SK-N-SH (cell line): ENCODE measurements around the gene AJM1. TPM values are rescaled to one million over a fixed set of nuclear protein-coding genes. Genes with fewer than 3 reads are reported as not detected.

Experiments used
- CTCF ChIA-PET: fragments of 300-600, 350-600 bp; formaldehyde crosslinking; extraction: SDS; loops from one replicate; lab custom pipeline; 2021; lab: Yijun Ruan, JAX
- POLR2A ChIA-PET: fragments of 350-600 bp; sonication (Branson Sonifier 250); formaldehyde crosslinking; extraction: SDS; loops from one replicate; lab custom pipeline; 2020; ENCODE audit warnings: antibody characterized with exemption, inconsistent platforms; lab: Yijun Ruan, JAX
- DNase-seq: peaks from one replicate; pipeline ENCODE4 v3.0.0; 2012
- H2AFZ ChIP-seq: fragments of 200-600 bp; sonication (generic); 2 replicates; pipeline ENCODE4 v1.8.1; 2016; ENCODE audit warnings: antibody characterized with exemption, mild to moderate bottlenecking, low read depth
- H3F3A ChIP-seq: fragments of 200-600 bp; sonication (generic); replicated peaks from 2 replicates; pipeline ENCODE3; 2016; ENCODE audit warnings: antibody characterized with exemption, mild to moderate bottlenecking; ENCODE audit not compliant: insufficient read depth
- H3K27ac ChIP-seq, 2 experiments: fragments of 200-500 bp in 1 of 2; fragments of 200-600 bp in 1 of 2; sonication (Bioruptor generic) in 1 of 2; sonication (generic), shearing (Covaris generic) in 1 of 2; 2 replicates each; pipeline versions ENCODE4 v1.5.1 to v1.6.1; 2014 to 2016; ENCODE audit warnings: low read depth in 2 of 2, inconsistent platforms in 1 of 2, low read length in 1 of 2, mild to moderate bottlenecking in 1 of 2, mixed read lengths in 1 of 2
- H3K27me3 ChIP-seq: fragments of 200-600 bp; sonication (generic), shearing (Covaris generic); 2 replicates; pipeline ENCODE4 v1.6.1; 2016; ENCODE audit warnings: mixed run types; ENCODE audit not compliant: insufficient read depth
- H3K36me3 ChIP-seq, 2 experiments: fragments of 200-500 bp in 1 of 2; fragments of 200-600 bp in 1 of 2; sonication (Bioruptor generic) in 1 of 2; sonication (generic) in 1 of 2; replicated peaks in 1 of 2; 2 replicates each; pipeline versions ENCODE3 to v1.5.1; 2014 to 2016; ENCODE audit warnings: low read length in 1 of 2, mild to moderate bottlenecking in 1 of 2; ENCODE audit not compliant: insufficient read depth in 2 of 2, control insufficient read depth in 1 of 2
- H3K4me1 ChIP-seq, 2 experiments: fragments of 200-500 bp in 1 of 2; fragments of 200-600 bp in 1 of 2; sonication (Bioruptor generic) in 1 of 2; sonication (generic), shearing (Covaris generic) in 1 of 2; 2 replicates each; pipeline versions ENCODE4 v1.5.1 to v1.6.1; 2014 to 2016; ENCODE audit warnings: low read depth in 1 of 2, low read length in 1 of 2, mixed run types in 1 of 2; ENCODE audit not compliant: insufficient read depth in 2 of 2, control insufficient read depth in 1 of 2
- H3K4me2 ChIP-seq: fragments of 200-600 bp; sonication (generic), shearing (Covaris generic); 2 replicates; pipeline ENCODE4 v1.6.1; 2017; ENCODE audit warnings: mixed run types
- H3K4me3 ChIP-seq, 2 experiments: fragments of 200-500 bp in 1 of 2; fragments of 200-600 bp in 1 of 2; sonication (Bioruptor generic) in 1 of 2; sonication (generic), shearing (Covaris generic) in 1 of 2; 2 replicates each; pipeline versions ENCODE4 v1.5.1 to v1.8.1; 2014 to 2016; ENCODE audit warnings: low read depth in 2 of 2, inconsistent platforms in 1 of 2, low read length in 1 of 2, mild to moderate bottlenecking in 1 of 2, mixed read lengths in 1 of 2, moderate library complexity in 1 of 2
- H3K79me2 ChIP-seq: fragments of 200-600 bp; sonication (generic); 2 replicates; pipeline ENCODE4 v1.8.1; 2017; ENCODE audit warnings: mild to moderate bottlenecking; ENCODE audit not compliant: insufficient read depth
- H3K9ac ChIP-seq: fragments of 200-600 bp; sonication (generic); 2 replicates; pipeline ENCODE4 v1.6.1; 2017; ENCODE audit warnings: mixed run types
- H3K9me2 ChIP-seq: fragments of 200-600 bp; sonication (generic); 2 replicates; pipeline ENCODE4 v1.6.1; 2017; ENCODE audit warnings: mixed run types
- H3K9me3 ChIP-seq: fragments of 200-600 bp; sonication (generic); 2 replicates; pipeline ENCODE4 v1.6.1; 2017; ENCODE audit warnings: mixed run types, mild to moderate bottlenecking, moderate library complexity
- H4K20me1 ChIP-seq: fragments of 200-600 bp; sonication (generic); 2 replicates; pipeline ENCODE4 v1.6.1; 2017; ENCODE audit warnings: mild to moderate bottlenecking, mixed run types; ENCODE audit not compliant: insufficient read depth
- CTCF ChIP-seq: fragments of 200-600 bp; sonication (generic); IDR thresholded peaks from 2 replicates; pipeline ENCODE4 v1.6.1; 2017; ENCODE audit warnings: antibody characterized with exemption, mild to moderate bottlenecking, moderate library complexity
- EP300 ChIP-seq, 2 experiments: IDR thresholded peaks; 2 replicates each; pipeline versions ENCODE4 v1.4.0 to v1.6.1; 2012; ENCODE audit warnings: borderline replicate concordance in 1 of 2, low read depth in 1 of 2, low read length in 1 of 2
- EZH2phosphoT487 ChIP-seq: fragments of 200-600 bp; sonication (generic); IDR thresholded peaks from 2 replicates; pipeline ENCODE4 v1.6.1; 2017; ENCODE audit warnings: low read depth, mixed run types, mild to moderate bottlenecking, antibody characterized with exemption, moderate library complexity, borderline replicate concordance
- FOSL2 ChIP-seq: IDR thresholded peaks from 2 replicates; pipeline ENCODE4 v1.4.0; 2012; ENCODE audit warnings: low read depth, mild to moderate bottlenecking, moderate library complexity, borderline replicate concordance
- FOXJ3 ChIP-seq: sonication (generic); formaldehyde crosslinking; IDR thresholded peaks from 2 replicates; pipeline ENCODE4 v1.5.1; 2020; ENCODE audit warnings: mild to moderate bottlenecking, missing genetic modification reagents
- JUND ChIP-seq: IDR thresholded peaks from 2 replicates; pipeline ENCODE4 v1.4.0; 2012
- MXI1 ChIP-seq: IDR thresholded peaks from 2 replicates; pipeline ENCODE4 v1.6.1; 2012; ENCODE audit warnings: mild to moderate bottlenecking, low read depth, low read length, improper control_type of control experiment
- PBX3 ChIP-seq: IDR thresholded peaks from 2 replicates; pipeline ENCODE4; 2012
- RAD21 ChIP-seq: IDR thresholded peaks from 2 replicates; pipeline ENCODE4 v1.6.1; 2012; ENCODE audit warnings: mild to moderate bottlenecking, low read length
- RCOR1 ChIP-seq: fragments of 150-350 bp; IDR thresholded peaks from 2 replicates; pipeline ENCODE4 v1.6.1; 2017; ENCODE audit warnings: antibody characterized with exemption, low read length
- RFX5 ChIP-seq: IDR thresholded peaks from 2 replicates; pipeline ENCODE4 v1.6.1; 2012; ENCODE audit warnings: mild to moderate bottlenecking, improper control_type of control experiment, low read length
- SIN3A ChIP-seq: IDR thresholded peaks from 2 replicates; pipeline ENCODE4 v1.6.1; 2012; ENCODE audit warnings: low read depth, mild to moderate bottlenecking, low read length, moderate library complexity, borderline replicate concordance
- SMC3 ChIP-seq: IDR thresholded peaks from 2 replicates; pipeline ENCODE4 v1.6.1; 2012; ENCODE audit warnings: low read depth, low read length, improper control_type of control experiment
- TAF1 ChIP-seq: IDR thresholded peaks from 2 replicates; pipeline ENCODE4 v1.6.1; 2012; ENCODE audit warnings: low read depth, mild to moderate bottlenecking, low read length, moderate library complexity, borderline replicate concordance
- TCF12 ChIP-seq: IDR thresholded peaks from 2 replicates; pipeline ENCODE4 v1.4.0; 2012
- TEAD4 ChIP-seq: IDR thresholded peaks from 2 replicates; pipeline ENCODE4 v1.4.0; 2012; ENCODE audit warnings: mild to moderate bottlenecking, borderline replicate concordance; ENCODE audit not compliant: insufficient read depth
- YY1 ChIP-seq: IDR thresholded peaks from 2 replicates; pipeline ENCODE4 v1.4.0; 2012; ENCODE audit warnings: low read depth, mild to moderate bottlenecking
- WGBS: methylation state at CpG from one replicate; pipeline ENCODE4 v1.1.6; 2017; ENCODE audit warnings: low lambda C conversion rate; 5-methylcytosine and 5-hydroxymethylcytosine counted together
- polyA plus RNA-seq, 3 experiments: library from polyadenylated mRNA; depleted of rRNA; stranded (reverse); fragments of >200 nt; gene quantifications; 2 replicates each; pipeline ENCODE4 v1.2.3, GENCODE V29; 2012
- TF ChIP-seq, protein P1 (sequence below): IDR thresholded peaks from 2 replicates; pipeline ENCODE4 v1.4.0; 2012; ENCODE audit warnings: low read depth, borderline replicate concordance

Gene AJM1
- polyA plus RNA-seq, 1 of the 3 experiments (the other 2 are of a cell fraction), result 2.4 TPM

GRCh38 chr9:136831002-136831719 lies 11.1 kb upstream of the AJM1 start:
- Histone ChIP-seq H3K9ac (no peak overlapping the region), H3K9me2 (no peaks in the 10 kb centered on the region), H3K4me3 (no peak overlapping the region), H3K4me1 (no peaks in the 10 kb centered on the region), H3F3A (no peaks in the 10 kb centered on the region), H3K36me3 (peaks cover 4 to 70% of the 10 kb centered on the region in 2 experiments), H3K4me2 (no peak overlapping the region), H3K27me3 (no peaks in the 10 kb centered on the region), H4K20me1 (no peaks in the 10 kb centered on the region), H3K27ac (no peak overlapping the region), H2AFZ (no peak overlapping the region), H3K9me3 (no peaks in the 10 kb centered on the region), H3K79me2 (no peaks in the 10 kb centered on the region)
- POLR2A ChIA-PET, result no interaction called here
- CTCF ChIA-PET, result interaction anchor here (0.6 to 5.7 kb wide), 2 partner anchors 11 to 233 kb away, joined by 3 to 36 read pairs; partner anchors contain the start of gene AJM1
- no peak for DNase-seq
- WGBS, result 90% methylated on average over 20 of the region's 30 CpGs
- TF ChIP-seq SMC3 (no peak), TEAD4 (no peak), CTCF (no peak), EZH2phosphoT487 (no peak), TAF1 (no peak), YY1 (no peak), SIN3A (no peak), PBX3 (no peak), RFX5 (no peak)

DNA sequence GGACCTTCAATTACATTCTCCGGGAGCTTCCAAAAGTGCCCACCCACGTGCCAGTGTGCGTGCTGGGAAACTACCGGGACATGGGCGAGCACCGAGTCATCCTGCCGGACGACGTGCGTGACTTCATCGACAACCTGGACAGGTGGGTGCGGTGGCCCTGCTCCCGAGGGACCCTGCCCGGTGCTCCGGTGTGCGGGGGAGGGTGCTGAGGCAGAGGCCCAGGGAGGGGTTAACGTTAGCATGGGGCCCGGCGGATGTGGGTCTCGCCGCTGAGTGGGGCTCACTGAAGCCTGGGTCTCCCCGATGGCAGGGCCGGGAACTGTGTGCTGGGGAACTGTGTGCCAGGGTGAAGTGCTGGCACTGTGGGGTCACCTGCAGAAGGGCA lies 10.6 kb upstream of the AJM1 start:
- Histone ChIP-seq H3K79me2 (no peaks in the 10 kb centered on the region), H3K9me2 (no peaks in the 10 kb centered on the region), H3K9me3 (no peaks in the 10 kb centered on the region), H3K9ac (no peak overlapping the region), H3F3A (no peaks in the 10 kb centered on the region), H3K4me1 (no peaks in the 10 kb centered on the region), H2AFZ (no peak overlapping the region), H3K27ac (no peak overlapping the region), H3K36me3 (peaks cover 4 to 64% of the 10 kb centered on the region in 2 experiments), H3K4me3 (no peak overlapping the region), H4K20me1 (no peaks in the 10 kb centered on the region), H3K4me2 (no peak overlapping the region), H3K27me3 (no peaks in the 10 kb centered on the region)
- DNase-seq, result no peak
- WGBS, result no CpG with 5 or more reads among the region's 23 CpGs
- ChIA-PET POLR2A (no interaction called here), CTCF (interaction anchor here (0.6 to 5.7 kb wide), 3 partner anchors 10 to 232 kb away, joined by 3 to 36 read pairs (median 3); partner anchors contain the start of genes AJM1 and FBXW5)
- no peak for TF ChIP-seq TEAD4
- TF ChIP-seq YY1, result no peak
- no peak for TF ChIP-seq MXI1
- TF ChIP-seq SMC3, result no peak
- no peak for TF ChIP-seq CTCF
- no peak for TF ChIP-seq TCF12
- TF ChIP-seq PBX3, result no peak
- TF ChIP-seq FOXJ3 (CRISPR knock-in tag), result no peak
- no peak for TF ChIP-seq JUND
- TF ChIP-seq RFX5, result no peak
- no peak for TF ChIP-seq FOSL2
- TF ChIP-seq, protein P1, sequence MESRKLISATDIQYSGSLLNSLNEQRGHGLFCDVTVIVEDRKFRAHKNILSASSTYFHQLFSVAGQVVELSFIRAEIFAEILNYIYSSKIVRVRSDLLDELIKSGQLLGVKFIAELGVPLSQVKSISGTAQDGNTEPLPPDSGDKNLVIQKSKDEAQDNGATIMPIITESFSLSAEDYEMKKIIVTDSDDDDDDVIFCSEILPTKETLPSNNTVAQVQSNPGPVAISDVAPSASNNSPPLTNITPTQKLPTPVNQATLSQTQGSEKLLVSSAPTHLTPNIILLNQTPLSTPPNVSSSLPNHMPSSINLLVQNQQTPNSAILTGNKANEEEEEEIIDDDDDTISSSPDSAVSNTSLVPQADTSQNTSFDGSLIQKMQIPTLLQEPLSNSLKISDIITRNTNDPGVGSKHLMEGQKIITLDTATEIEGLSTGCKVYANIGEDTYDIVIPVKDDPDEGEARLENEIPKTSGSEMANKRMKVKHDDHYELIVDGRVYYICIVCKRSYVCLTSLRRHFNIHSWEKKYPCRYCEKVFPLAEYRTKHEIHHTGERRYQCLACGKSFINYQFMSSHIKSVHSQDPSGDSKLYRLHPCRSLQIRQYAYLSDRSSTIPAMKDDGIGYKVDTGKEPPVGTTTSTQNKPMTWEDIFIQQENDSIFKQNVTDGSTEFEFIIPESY, result no peak
- no peak for TF ChIP-seq EP300 (IDR thresholded peaks at IDR 0.05; ENCODE audit: borderline replicate concordance in 1 of 2, low read depth in 1 of 2, low read length in 1 of 2)
- TF ChIP-seq RAD21, result no peak
- TF ChIP-seq RCOR1, result no peak
- TF ChIP-seq, all 33 proteins: peak for 0
